IMR-90 (cell line): ENCODE data around the gene PDCD1LG2. TPM values are rescaled to one million over a fixed set of nuclear protein-coding genes. Genes with fewer than 3 reads are reported as not detected.

ENCODE experiments used
- ATAC-seq: fragments of 200-7000 bp; cut with Tn5 transposase; 2 replicates; pipeline ENCODE4 v1.9.1; 2020; ENCODE audit warnings: low read depth, mild to moderate bottlenecking, moderate library complexity
- BruUV-seq: library from RNA; stranded (reverse); fragments of 400-500 nt; replicated peaks from 2 replicates; lab custom pipeline; 2021; lab: Mats Ljungman, UMichigan
- CTCF ChIA-PET: fragments of 300-600 bp; formaldehyde crosslinking; extraction: SDS; loops from one replicate; lab custom pipeline; 2021; ENCODE audit warnings: antibody characterized with exemption; lab: Yijun Ruan, JAX
- POLR2A ChIA-PET: fragments of 300-600 bp; sonication (Branson Sonifier 250); formaldehyde crosslinking; loops from one replicate; lab custom pipeline; 2022; ENCODE audit warnings: antibody characterized with exemption; ENCODE audit not compliant: unreplicated experiment; lab: Charles Lee
- DNase-seq: peaks from one replicate; pipeline ENCODE4 v3.0.0; 2013
- H2AFZ ChIP-seq: replicated peaks from 2 replicates; pipeline ENCODE3; 2013; ENCODE audit warnings: low read length, mild to moderate bottlenecking; ENCODE audit not compliant: poor library complexity
- H2AK5ac ChIP-seq: 2 replicates; pipeline ENCODE4 v1.6.1; 2013; ENCODE audit warnings: low read depth, low read length, inconsistent platforms
- H2AK9ac ChIP-seq: replicated peaks from 2 replicates; pipeline ENCODE3; 2013; ENCODE audit warnings: mild to moderate bottlenecking, low read depth, low read length, moderate library complexity; ENCODE audit not compliant: poor library complexity
- H2BK120ac ChIP-seq: 2 replicates; pipeline ENCODE4 v1.6.1; 2013; ENCODE audit warnings: low read depth, low read length, inconsistent platforms
- H2BK15ac ChIP-seq: 3 replicates; pipeline ENCODE4 v1.6.1; 2013; ENCODE audit warnings: low read depth, low read length, inconsistent platforms
- H2BK20ac ChIP-seq: 2 replicates; pipeline ENCODE4 v1.6.1; 2013; ENCODE audit warnings: low read depth, mild to moderate bottlenecking, inconsistent platforms, low read length, moderate library complexity
- H2BK5ac ChIP-seq: 2 replicates; pipeline ENCODE4 v1.6.1; 2013; ENCODE audit warnings: mild to moderate bottlenecking, low read depth, low read length, inconsistent platforms; ENCODE audit not compliant: poor library complexity, severe bottlenecking
- H3K14ac ChIP-seq: replicated peaks from 2 replicates; pipeline ENCODE4 v1.6.1; 2013; ENCODE audit warnings: low read depth, low read length, inconsistent platforms
- H3K18ac ChIP-seq: 2 replicates; pipeline ENCODE4 v1.6.1; 2013; ENCODE audit warnings: low read depth, low read length, control low read depth
- H3K23ac ChIP-seq: 2 replicates; pipeline ENCODE4 v1.6.1; 2013; ENCODE audit warnings: low read depth, low read length, inconsistent platforms
- H3K27ac ChIP-seq: 2 replicates; pipeline ENCODE4 v1.5.1; 2013; ENCODE audit warnings: mild to moderate bottlenecking, control low read depth, low read length; ENCODE audit not compliant: insufficient read depth
- H3K27me3 ChIP-seq: 2 replicates; pipeline ENCODE4 v1.6.1; 2013; ENCODE audit warnings: low read length; ENCODE audit not compliant: control insufficient read depth, insufficient read depth
- H3K36me3 ChIP-seq: 2 replicates; pipeline ENCODE4 v1.6.1; 2013; ENCODE audit warnings: low read length, mixed read lengths; ENCODE audit not compliant: control insufficient read depth, insufficient read depth
- H3K4ac ChIP-seq: 2 replicates; pipeline ENCODE4 v1.6.1; 2013; ENCODE audit warnings: low read depth, low read length, inconsistent platforms
- H3K4me1 ChIP-seq: 2 replicates; pipeline ENCODE4 v1.6.1; 2013; ENCODE audit warnings: low read length, mixed read lengths; ENCODE audit not compliant: control insufficient read depth, insufficient read depth
- H3K4me2 ChIP-seq: 2 replicates; pipeline ENCODE4 v1.6.1; 2013; ENCODE audit warnings: low read depth, mild to moderate bottlenecking, control low read depth, low read length, moderate library complexity
- H3K4me3 ChIP-seq: 2 replicates; pipeline ENCODE4 v1.5.1; 2013; ENCODE audit warnings: low read depth, mild to moderate bottlenecking, control low read depth, low read length, moderate library complexity; ENCODE audit not compliant: insufficient read depth
- H3K56ac ChIP-seq: 2 replicates; pipeline ENCODE4 v1.6.1; 2013; ENCODE audit warnings: low read length, inconsistent platforms; ENCODE audit not compliant: insufficient read depth; ENCODE audit errors: extremely low read depth
- H3K79me1 ChIP-seq, 2 experiments: 2 replicates each; pipeline ENCODE4 v1.6.1; 2013; ENCODE audit warnings: low read length in 2 of 2, inconsistent platforms in 1 of 2, low read depth in 1 of 2
- H3K9ac ChIP-seq: 2 replicates; pipeline ENCODE4 v1.6.1; 2013; ENCODE audit warnings: low read depth, low read length, control low read depth
- H3K9me1 ChIP-seq: 2 replicates; pipeline ENCODE4 v1.6.1; 2013; ENCODE audit warnings: low read length, inconsistent platforms; ENCODE audit not compliant: insufficient read depth
- H3K9me3 ChIP-seq: 2 replicates; pipeline ENCODE4 v1.6.1; 2013; ENCODE audit warnings: low read length; ENCODE audit not compliant: control insufficient read depth, insufficient read depth
- H4K20me1 ChIP-seq: 2 replicates; pipeline ENCODE4 v1.6.1; 2013; ENCODE audit warnings: low read length, inconsistent platforms; ENCODE audit not compliant: insufficient read depth
- H4K5ac ChIP-seq: 2 replicates; pipeline ENCODE4 v1.6.1; 2013; ENCODE audit warnings: mild to moderate bottlenecking, low read depth, low read length, control low read depth
- H4K8ac ChIP-seq, 2 experiments: 2 replicates each; pipeline ENCODE4 v1.6.1; 2013; ENCODE audit warnings: low read depth in 2 of 2, low read length in 2 of 2, control low read depth in 1 of 2, inconsistent platforms in 1 of 2
- H4K91ac ChIP-seq: 2 replicates; pipeline ENCODE4 v1.6.1; 2013; ENCODE audit warnings: low read depth, low read length, inconsistent platforms; ENCODE audit not compliant: insufficient read depth
- BHLHE40 ChIP-seq: fragments of 150-350 bp; IDR thresholded peaks from 2 replicates; pipeline ENCODE4 v1.6.1; 2016; ENCODE audit warnings: mild to moderate bottlenecking, low read depth, low read length
- CEBPB ChIP-seq: IDR thresholded peaks from 2 replicates; pipeline ENCODE4 v1.6.1; 2012; ENCODE audit warnings: low read depth, low read length, improper control_type of control experiment
- CHD1 ChIP-seq: IDR thresholded peaks from 2 replicates; pipeline ENCODE4 v1.6.1; 2012; ENCODE audit warnings: low read depth, low read length, improper control_type of control experiment
- ELK1 ChIP-seq: fragments of 150-350 bp; IDR thresholded peaks from 2 replicates; pipeline ENCODE4 v1.6.1; 2016; ENCODE audit warnings: low read depth, mild to moderate bottlenecking, low read length, moderate library complexity, borderline replicate concordance
- FOS ChIP-seq: fragments of 150-350 bp; IDR thresholded peaks from 2 replicates; pipeline ENCODE4 v1.6.1; 2016; ENCODE audit warnings: low read depth, low read length
- MAFK ChIP-seq: IDR thresholded peaks from 2 replicates; pipeline ENCODE4 v1.6.1; 2012; ENCODE audit warnings: low read depth, low read length, improper control_type of control experiment
- MXI1 ChIP-seq: IDR thresholded peaks from 2 replicates; pipeline ENCODE4 v1.6.1; 2012; ENCODE audit warnings: low read depth, mild to moderate bottlenecking, low read length, moderate library complexity, borderline replicate concordance
- NFE2L2 ChIP-seq: fragments of 150-350 bp; IDR thresholded peaks from 2 replicates; pipeline ENCODE4 v1.6.1; 2016; ENCODE audit warnings: low read depth, mild to moderate bottlenecking, low read length
- POLR2A ChIP-seq: IDR thresholded peaks from 2 replicates; pipeline ENCODE4 v1.6.1; 2012; ENCODE audit warnings: mild to moderate bottlenecking, low read depth, low read length
- RAD21 ChIP-seq: IDR thresholded peaks from 2 replicates; pipeline ENCODE4 v1.6.1; 2012; ENCODE audit warnings: low read length, improper control_type of control experiment
- RFX5 ChIP-seq: IDR thresholded peaks from 2 replicates; pipeline ENCODE4 v1.8.0; 2012; ENCODE audit warnings: low read depth, mild to moderate bottlenecking, low read length, moderate library complexity
- WGBS, 2 experiments: methylation state at CpG; one replicate each; pipeline versions ENCODE4 v1.1.5 to v1.1.7; 2013; ENCODE audit warnings: missing lambda C conversion rate in 2 of 2; ENCODE audit not compliant: insufficient read length in 1 of 2; ENCODE audit errors: extremely low coverage in 2 of 2; 5-methylcytosine and 5-hydroxymethylcytosine counted together
- dilution Hi-C: fragments of 300-500 bp; cut with HindIII; formaldehyde crosslinking; loops from one replicate; pipeline ENCODE4 v1.14.3; 2018; ENCODE audit warnings: low sequenced_read_pairs; ENCODE audit not compliant: unreplicated experiment
- in situ Hi-C: fragments of 300-500 bp; cut with MboI; formaldehyde crosslinking; loops from 3 replicates; pipeline ENCODE4 v1.14.3; 2019; ENCODE audit warnings: low sequenced_read_pairs, inconsistent platforms, mixed read lengths
- intact Hi-C: fragments of 100-400 bp; cut with micrococcal nuclease; formaldehyde crosslinking; loops from 2 replicates; pipeline ENCODE4 v1.10.0; 2022
- polyA plus RNA-seq, 3 experiments: library from polyadenylated mRNA; depleted of rRNA; stranded (reverse); fragments of >200 nt; gene quantifications; 2 replicates each; pipeline ENCODE4 v1.2.3, GENCODE V29; 2012; ENCODE audit warnings: low replicate concordance in 1 of 3
- total RNA-seq: library from RNA; depleted of rRNA; stranded (reverse); fragments of >200 nt; gene quantifications from 2 replicates; pipeline ENCODE4 v1.2.3, GENCODE V29; 2012
- TF ChIP-seq, protein P1 (sequence below): conservative IDR thresholded peaks from 2 replicates; pipeline ENCODE4 v1.5.1; 2012; ENCODE audit warnings: mild to moderate bottlenecking, low read depth, low read length, improper control_type of control experiment

PDCD1LG2 gene
- total and polyA plus RNA-seq, 2 of the 4 experiments (the other 2 are of a cell fraction) = 17.5 to 33.3 TPM

DNA sequence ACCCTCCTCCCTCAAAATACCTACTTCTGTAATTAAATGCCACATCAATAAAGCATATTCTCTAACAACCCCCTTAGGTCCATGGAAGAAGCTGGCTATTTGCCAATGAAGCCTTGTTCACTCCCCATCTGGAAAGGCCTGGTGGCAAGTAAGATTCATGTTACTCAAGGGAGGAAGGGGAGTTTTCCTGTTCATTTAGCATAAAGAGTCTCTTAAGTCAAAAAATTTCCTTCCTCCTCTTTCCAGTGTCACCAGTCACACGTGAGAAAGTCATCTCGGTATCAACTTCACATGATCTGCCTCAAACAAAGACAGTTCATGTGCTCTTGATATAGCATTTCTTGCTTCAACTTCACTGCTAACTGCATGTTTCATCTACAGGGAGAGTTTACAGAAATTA, 85.8 kb downstream of the PDCD1LG2 start:
- Histone ChIP-seq H3K23ac (no peak overlapping the region), H3K4ac (no peak overlapping the region), H4K20me1 (no peaks in the 10 kb centered on the region), H2BK5ac (no peak overlapping the region), H3K79me1 (0 out of 4 replicates have a peak, but pooled peaks cover 0 to 3% of the 10 kb centered on the region in 2 experiments), H4K8ac (no peak overlapping the region), H3K27me3 (no peaks in the 10 kb centered on the region), H2AFZ (no peak overlapping the region), H3K9me1 (no peaks in the 10 kb centered on the region), H3K4me3 (no peak overlapping the region), H4K91ac (no peak overlapping the region), H3K9ac (no peak overlapping the region), H3K9me3 (no peaks in the 10 kb centered on the region), H3K4me2 (no peak overlapping the region), H3K4me1 (no peaks in the 10 kb centered on the region), H2AK9ac (no peak overlapping the region), H2BK15ac (no peak overlapping the region), H4K5ac (no peak overlapping the region), H3K27ac (no peak overlapping the region), H2BK120ac (no peak overlapping the region), H3K14ac (no peak overlapping the region), H3K18ac (no peak overlapping the region), H2AK5ac (no peak overlapping the region), H3K36me3 (no peaks in the 10 kb centered on the region; the same call in 1 of the 2 replicates), H2BK20ac (no peak overlapping the region), H3K56ac (no peak overlapping the region)
- in situ Hi-C loops (loop anchor here (5.0 to 25.0 kb wide), 2 partner anchors 839 to 1209 kb away; no protein-coding TSS in a partner anchor), dilution Hi-C loops (no loop called here), intact Hi-C loops (no loop called here)
- no TSS peak for BruUV-seq
- WGBS, 2 experiments = 80% methylated on average over 2 of the region's 2 CpGs; no CpG with 5 or more reads in 1 of the 2 experiments
- ATAC-seq (no peak), DNase-seq (no peak)
- TF ChIP-seq MXI1 = no peak
- TF ChIP-seq, protein P1, sequence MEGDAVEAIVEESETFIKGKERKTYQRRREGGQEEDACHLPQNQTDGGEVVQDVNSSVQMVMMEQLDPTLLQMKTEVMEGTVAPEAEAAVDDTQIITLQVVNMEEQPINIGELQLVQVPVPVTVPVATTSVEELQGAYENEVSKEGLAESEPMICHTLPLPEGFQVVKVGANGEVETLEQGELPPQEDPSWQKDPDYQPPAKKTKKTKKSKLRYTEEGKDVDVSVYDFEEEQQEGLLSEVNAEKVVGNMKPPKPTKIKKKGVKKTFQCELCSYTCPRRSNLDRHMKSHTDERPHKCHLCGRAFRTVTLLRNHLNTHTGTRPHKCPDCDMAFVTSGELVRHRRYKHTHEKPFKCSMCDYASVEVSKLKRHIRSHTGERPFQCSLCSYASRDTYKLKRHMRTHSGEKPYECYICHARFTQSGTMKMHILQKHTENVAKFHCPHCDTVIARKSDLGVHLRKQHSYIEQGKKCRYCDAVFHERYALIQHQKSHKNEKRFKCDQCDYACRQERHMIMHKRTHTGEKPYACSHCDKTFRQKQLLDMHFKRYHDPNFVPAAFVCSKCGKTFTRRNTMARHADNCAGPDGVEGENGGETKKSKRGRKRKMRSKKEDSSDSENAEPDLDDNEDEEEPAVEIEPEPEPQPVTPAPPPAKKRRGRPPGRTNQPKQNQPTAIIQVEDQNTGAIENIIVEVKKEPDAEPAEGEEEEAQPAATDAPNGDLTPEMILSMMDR = no peak
- no peak for TF ChIP-seq CHD1
- no peak for TF ChIP-seq CEBPB
- no peak for TF ChIP-seq BHLHE40
- no peak for TF ChIP-seq RFX5
- TF ChIP-seq RAD21 = no peak
- no peak for TF ChIP-seq MAFK
- no peak for TF ChIP-seq ELK1
- TF ChIP-seq POLR2A = no peak
- no peak for TF ChIP-seq NFE2L2
- no peak for TF ChIP-seq FOS
- ChIA-PET POLR2A (no interaction called here), CTCF (interaction anchor here (1.1 to 2.4 kb wide), 3 partner anchors 12 to 410 kb away, joined by 3 to 7 read pairs (median 5); no protein-coding TSS in a partner anchor)
